GM19351 (cell line): ENCODE results near the gene CHN2.
A peak's percentile ranks its signal among the peaks of the same experiment; 100 is the strongest.

Source experiments
- ATAC-seq: cut with Tn5 transposase; IDR thresholded peaks from one replicate; pipeline ENCODE4 v1.9.1; 2021; ENCODE audit warnings: mild to moderate bottlenecking, moderate library complexity; ENCODE audit not compliant: unreplicated experiment

CHN2 gene

DNA sequence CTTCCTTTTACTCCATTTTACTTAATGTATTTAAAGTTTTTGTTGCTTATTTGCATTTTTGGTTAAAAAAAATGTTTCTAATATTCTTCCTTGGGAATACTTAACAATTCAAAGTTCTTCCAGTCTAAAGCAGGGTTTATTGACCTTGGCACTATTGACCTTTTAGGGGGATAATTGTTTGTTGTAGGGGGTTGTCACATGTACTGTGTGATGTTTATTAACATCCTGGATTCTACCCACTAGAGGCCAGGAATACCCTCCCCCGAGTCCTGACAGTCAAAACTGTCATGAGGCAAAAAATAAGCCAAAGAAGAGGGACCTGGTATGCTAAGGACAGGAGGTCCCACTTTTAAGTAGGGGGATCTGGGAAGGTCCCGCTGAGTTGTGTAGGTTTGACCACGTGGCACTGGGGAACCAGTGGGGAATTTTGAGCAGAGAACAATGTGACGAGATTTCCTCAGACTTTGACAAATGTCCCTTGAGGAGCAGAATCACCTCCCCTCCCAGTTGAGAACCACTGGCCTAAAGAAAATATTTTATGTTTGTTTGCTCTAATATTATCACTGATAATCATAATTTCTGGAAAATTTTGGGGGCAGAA, 190.7 kb downstream of the CHN2 start:
- ATAC-seq = no peak

DNA sequence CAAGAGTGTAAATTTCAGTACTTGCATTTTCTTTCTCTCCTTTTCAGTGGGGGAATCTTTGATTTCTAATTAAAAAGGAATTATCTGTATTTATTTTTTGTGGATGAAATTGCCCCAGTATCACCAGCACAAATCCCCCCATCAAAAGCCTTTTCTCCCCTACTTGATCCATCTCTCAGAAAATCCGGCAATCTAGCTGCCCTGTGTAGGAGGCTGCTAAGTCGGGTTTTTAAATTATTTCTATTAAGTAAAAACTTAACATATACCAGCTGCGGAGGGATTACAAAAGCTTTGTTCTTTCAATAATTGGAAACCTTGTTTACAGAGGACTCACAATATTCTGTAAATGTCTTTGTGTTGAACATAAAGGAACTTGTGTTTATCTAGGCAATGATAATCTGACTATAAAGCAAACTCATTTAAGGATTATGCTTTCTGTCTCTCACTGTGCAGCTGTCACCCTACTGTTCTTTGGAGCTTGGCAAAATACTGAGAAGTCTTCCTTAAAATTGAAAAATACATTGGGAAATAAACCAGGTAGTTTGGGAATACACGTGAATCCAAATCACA, 191.7 kb downstream of the CHN2 start:
- ATAC-seq = no peak

DNA sequence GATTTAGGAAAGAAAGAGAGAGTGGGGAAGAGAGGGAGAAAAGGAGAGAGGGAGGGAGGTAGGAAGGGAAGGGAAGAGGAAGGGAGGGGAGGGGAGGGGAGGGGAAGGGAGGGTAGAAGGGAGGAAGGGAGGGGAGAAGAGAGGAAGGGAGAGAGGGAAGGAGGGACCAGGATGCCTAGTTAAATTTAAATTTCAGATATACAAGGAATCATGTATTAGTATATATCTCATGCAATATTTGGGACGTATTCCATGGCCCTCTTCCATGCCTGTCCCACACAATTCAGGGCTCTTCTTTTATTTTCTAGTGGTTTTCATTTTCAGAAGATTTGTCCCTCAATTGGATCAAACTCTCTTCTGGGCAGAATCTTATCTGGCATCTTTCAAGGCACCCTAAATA, 196.7 kb downstream of the CHN2 start:
- ATAC-seq = no peak

DNA sequence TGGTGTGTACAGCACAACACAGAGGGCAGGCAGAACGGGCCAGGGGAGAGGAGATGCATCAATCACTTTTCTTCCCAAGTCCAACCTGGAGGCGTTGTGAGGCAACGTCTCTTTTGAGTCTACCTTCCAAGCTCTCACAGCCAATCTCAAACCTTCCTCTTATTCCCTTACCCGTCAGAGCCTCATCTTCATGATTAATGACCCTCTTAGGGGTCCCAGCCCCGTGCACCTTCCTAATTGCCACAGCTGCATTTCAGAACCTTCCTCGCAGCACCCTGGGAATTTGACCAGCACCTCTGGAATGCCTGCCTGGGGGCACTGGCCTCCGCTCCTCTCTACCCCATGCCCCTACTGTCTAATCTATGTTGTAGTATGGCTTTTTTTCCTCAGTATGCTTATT, 199.7 kb downstream of the CHN2 start:
- no peak for ATAC-seq

DNA sequence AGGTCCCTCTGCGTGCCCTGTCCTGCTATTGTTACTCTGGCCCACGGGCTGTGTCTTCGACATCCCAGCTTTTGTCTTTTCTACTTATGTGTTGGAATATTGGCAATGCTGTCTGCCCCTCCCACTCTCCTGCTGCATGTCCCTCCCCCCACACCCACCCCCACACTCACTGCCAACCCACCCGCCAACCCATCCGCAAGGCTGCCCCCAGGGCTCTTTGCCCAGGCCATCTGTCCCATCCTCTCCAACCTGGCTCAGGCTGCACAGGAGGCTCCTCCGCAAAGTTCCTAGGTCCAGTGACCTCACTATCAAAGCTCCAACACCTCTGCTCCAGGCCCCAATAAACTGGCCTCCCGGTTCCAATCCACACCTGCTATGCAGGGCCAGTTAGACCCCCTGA, 202.0 kb downstream of the CHN2 start:
- ATAC-seq = no peak

DNA sequence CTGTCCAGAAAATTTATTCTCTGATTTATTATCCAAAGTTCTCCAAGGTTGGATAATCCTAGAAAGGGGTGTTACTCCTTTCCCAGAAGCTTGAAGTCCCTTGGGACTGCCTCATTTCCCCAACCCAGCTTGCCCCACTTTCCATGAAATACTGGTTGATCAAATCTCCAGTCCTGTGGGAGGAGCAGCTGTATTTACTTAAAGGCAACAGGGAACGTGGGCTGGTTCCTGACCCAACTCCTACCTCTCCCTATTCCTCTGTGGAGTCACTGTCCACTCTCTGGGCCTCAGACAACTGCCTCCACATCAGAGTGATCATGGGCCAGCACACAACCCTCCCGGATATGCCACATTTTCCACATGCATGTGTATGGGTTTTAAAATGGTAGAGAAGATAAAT, 202.8 kb downstream of the CHN2 start:
- no peak for ATAC-seq

DNA sequence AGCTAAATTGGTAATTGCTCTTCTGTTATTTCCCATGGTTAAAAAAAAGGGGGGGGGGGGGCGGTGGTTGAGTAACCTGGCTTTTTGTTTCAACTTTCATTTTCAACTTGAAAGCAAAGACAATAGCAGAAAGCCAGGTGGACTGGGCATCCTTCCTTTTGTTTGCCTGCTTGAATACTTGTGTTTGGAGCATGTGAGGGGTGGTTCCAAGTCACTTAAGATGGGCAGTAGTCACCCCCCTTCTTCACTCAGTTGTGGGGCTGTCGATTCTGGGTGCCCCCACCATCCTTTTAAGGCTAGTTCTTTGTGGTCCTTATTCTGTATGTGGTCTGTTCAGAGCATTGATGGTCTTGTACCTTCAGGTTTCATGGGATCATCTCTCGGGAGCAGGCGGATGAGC, 203.4 kb downstream of the CHN2 start:
- ATAC-seq = no peak

DNA sequence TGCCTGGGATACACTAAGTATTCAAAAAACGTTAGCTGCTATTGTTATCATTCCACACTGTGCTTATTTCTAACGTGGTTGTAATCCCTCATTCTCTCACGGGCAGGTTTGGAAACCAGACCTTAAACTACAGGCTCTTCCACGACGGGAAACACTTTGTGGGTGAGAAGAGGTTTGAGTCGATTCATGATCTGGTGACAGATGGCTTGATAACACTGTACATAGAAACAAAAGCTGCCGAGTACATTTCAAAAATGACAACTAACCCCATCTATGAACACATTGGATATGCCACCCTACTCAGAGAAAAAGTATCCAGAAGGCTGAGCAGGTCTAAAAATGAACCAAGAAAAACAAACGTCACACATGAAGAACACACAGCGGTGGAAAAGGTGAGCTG, 205.9 kb downstream of the CHN2 start:
- ATAC-seq = no peak

DNA sequence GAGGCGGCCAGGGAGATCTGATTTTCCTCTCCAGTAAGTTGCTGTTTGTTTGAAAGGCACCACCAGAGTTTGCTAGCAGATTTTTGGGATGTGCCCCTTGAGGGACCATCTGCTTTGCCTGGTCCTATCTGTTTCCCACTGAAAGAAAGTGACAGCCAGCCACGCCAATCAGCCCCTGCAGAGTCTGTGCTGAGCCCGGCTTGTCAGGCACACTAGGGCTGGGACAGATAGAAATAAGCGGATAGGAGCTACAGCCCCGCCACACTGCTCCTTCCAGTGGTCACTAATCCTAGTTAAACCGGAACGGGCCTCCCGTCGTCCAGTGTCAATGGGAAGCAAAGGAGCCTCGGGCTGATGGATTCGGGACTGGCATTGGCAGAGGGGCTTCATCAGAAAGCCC, 207.2 kb downstream of the CHN2 start:
- ATAC-seq = no peak

DNA sequence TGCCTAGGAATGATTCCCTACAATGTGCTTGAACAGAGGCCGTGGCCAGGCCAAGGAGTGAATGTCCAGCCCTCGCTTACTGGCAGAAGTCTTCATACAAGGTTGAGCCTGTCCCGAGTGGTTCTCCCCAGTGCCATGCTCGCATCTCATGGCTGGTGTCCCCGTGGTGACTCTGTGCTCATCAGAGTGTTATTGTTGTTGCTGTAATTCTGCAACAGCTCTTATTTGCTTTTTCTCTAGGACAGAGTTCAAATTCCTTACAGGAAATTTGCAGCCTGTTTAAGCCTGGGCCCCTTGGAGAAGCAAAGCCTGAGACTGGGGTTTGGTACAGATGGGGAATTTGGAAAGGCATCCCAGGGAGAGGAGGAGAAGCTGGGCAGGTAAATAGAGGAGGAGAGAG, 211.3 kb downstream of the CHN2 start:
- ATAC-seq = no peak

DNA sequence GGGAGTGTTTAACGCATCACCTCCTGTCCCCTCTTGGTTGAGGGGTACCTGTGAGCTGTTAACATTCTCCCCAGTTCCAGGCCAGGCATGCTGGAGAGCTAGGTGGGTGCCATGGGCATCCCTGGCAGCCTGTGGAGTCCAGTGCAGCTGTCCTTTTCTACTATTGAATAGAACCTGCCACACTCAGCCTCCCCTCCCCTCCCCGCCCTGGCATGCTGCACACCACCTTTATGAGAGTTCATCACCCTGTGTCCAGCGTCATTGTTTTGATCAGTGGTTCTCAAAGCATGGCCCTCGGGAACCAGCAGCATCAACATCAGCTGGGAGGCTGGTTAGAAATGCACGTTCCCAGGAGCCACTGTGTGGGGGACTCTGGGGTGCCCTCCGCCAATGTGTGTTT, 211.8 kb downstream of the CHN2 start:
- no peak for ATAC-seq

DNA sequence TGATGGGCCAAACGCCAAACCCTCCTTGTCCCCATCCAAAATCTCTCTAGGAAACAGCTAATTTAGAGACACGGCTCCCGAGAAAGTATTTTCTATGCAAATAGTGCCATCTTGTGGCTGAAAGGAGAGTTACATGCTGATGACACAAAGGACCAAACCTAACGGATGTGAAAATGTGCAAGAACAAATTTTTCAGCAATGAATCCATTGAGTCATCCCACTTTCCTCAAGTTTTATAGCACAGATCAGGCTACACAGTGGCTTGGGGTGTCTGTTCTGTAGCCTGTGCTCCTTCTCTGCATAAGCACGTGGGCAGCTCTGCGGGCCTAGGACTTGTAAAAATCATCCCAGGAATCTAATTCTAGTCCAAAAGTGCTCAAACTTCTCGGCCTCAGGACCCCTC, 214.3 kb downstream of the CHN2 start:
- ATAC-seq = peak; percentile 47

DNA sequence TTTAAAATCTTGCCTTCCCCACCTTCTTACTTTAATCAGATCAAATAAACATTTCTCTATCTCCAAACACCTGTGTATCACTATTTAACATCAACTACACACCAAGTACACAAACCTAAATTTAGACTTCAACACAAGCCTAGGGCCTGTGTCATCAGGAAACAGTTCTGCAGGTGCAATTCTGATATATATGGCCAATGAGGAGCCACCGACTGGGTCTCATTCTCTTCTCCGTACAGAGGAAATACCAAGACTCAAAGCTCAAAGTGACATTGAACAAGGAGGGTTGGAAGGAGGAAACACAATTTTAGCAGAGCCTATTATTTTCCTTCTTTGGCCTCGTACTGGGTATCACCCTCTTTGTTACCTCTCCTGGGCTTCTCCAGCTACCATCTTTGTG, 216.4 kb downstream of the CHN2 start:
- ATAC-seq = no peak

DNA sequence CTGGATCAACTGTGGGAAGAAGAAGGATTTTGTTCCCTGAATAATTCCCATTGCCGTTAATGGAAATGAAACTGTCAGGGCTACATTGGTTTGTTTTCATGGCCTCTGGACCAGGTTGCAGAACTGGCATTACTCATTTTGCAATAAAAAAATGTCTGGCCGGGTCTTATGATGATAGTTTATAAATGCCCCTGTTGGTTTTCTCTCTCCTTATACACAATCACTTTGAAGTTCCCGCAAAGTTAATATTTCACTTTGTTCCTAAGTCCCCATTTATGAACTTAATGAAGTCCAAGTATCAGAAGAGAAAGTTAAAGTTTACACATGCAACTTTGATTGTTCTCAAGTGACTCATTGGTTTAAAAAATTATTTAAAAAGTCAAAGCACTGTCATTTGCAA, 218.3 kb downstream of the CHN2 start:
- ATAC-seq = no peak

DNA sequence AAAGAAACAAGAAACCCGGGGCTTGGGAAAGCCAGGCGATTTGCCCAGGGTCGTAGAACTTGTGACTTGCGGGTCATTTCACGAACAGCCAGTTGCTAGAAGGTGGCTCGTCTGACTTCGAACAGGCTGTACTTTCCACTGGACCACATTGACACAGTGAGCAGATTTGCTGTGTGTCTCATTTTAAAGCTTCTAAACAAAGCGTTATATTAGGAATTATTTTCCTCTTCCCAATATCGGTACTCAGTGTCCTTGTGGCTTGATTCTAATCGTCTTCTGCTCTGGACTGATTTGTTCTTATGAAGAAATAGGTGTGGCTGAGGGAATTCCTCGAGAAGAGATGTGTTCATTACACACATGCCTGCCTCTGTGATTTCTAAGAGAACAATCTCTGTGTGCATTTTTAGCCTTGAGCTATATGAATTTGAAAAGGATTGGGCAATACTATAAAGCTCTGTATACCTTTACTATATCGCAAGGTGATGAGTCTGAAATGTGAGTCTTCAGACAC, 219.1 kb downstream of the CHN2 start:
- no peak for ATAC-seq

DNA sequence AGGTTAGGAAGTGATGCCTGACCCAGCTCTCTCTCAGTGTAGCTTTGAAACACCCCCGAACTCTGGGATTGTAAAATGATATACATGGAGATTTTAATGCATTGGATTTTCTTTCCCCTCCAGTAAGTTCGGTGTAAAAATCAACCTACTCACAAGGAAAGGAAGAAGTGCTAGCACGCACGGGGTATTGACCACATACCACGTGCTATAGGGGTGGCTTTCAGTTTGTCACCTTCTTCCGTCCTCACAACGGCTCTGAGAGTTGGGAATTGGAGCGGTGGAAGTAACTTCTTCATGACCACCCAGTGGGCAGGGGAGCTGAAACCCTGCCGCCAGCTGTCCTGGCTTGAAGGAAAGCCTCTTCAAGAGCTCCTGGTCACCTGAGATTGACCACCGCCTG, 219.6 kb downstream of the CHN2 start:
- no peak for ATAC-seq

DNA sequence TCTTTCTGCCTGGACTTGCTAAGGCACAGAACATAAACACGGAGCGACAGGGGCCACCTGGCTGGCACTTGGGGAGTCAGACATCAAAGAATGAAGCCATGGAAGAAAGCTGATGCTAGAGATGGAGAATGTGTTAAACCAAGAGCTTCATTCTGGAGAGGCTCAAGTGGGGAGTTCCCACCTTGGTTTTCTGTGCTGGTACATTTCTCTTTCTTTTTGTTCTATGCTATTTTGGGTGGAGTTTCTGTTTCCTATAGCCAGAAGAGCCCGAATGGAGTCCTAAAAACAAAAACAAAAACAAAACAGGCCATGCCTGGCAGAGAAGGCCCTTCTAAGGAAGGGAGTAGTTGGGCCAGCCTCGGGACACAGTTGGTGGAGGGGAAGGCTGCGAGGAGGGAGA, 220.6 kb downstream of the CHN2 start:
- no peak for ATAC-seq

DNA sequence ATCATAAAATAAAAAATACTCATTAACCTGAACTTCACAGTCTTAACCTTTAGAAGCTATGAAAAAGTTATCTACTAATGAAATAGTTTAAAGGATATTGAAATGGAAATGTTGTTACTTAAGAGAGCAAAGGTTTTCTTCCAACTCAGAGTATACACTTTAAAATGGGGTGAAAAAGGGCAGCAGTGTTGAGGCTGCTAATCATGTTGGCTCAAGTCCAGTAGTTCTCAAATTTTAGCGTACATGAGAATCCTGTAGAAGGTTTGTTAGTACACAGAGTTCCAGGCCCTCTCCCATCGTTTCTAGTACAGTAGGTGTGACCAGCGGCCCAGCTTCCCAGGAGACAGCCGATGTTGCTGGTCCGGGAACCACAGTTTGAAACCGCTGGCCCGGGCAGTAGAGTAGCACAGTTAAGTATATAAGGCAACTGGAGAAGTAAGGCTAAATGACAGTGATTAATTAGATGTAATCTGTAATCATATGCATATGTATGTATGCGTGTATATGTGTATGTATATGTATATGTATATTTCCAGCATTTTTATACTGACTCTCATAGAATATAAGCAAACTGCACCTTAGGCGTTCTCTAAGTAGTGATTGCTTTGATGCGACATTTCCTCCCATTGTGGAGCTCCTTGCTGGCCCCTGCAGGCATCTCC, 221.8 kb downstream of the CHN2 start:
- ATAC-seq = no peak

DNA sequence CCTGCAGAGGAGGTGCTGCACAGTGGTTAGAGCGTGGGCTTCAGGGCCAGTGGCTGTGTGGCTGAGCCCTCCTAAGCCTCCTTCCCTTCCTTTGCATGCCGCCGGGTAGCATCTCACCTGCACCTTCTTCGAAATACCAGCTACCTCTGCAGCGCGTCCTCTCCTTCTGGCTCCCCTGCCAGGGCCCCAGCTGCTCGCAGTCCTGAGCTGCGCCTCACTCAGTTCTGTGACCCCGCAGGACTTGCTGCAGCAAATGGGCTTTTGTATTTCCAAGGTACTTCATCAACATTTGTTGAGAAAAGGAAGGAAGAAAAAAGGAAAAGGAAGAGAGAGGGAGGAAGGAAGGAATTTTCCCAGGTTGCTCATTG, 222.3 kb downstream of the CHN2 start:
- ATAC-seq = no peak

DNA sequence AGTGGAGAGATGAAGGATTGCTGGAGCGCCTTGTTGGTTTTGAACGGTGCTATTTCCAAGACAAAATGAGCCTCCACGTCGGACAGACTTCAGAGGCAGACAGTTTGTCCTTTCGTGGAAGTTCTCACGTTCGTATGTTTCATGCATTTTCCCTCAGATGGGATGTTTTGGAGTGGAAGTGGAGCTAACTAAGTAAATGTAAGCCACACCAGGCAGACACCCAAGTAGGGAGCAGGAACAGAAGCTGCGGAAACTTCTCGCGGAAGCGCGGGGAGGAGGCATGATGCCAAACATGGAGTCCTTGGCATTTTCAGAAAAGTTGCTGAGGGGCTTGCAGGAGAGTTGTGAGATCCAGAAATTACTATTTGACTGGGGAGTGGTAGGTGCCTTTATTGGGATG, 223.5 kb downstream of the CHN2 start:
- no peak for ATAC-seq

DNA sequence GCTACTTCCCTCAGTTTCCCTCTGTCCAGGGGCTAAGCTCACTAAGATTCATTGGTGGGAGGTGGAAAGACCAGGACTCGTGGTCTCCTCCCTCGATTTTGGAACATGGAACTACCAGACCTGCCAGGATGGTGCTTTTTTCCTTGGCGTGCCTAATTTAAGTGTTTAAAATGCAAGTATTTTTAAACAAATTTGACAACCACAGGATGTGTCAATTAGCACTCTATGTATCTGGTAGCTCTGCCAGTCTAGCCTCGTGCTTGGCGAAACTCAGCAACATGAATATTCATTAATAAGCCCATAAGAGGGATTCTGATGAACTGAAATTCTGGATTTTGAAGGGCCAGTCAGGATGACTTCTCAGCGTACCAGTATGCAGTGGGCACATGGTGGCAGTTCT, 224.1 kb downstream of the CHN2 start:
- no peak for ATAC-seq

DNA sequence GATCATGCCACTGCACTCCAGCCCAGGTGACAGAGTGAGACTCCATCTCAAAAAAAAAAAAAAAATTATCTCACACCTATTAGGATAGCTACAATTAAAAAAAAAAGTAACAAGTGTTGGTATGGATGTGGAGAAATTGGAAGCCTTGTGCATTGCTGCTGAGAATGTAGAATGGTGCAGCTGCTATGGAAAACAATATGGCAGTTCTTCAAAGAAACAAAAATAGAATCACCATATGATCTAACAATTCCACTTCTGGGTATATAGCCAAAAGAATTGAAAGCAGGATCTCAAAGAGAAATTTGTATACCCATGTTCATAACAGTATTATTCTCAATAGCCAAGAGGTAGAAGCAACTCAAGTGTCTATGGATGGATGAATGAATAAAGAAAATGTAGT, 225.4 kb downstream of the CHN2 start:
- no peak for ATAC-seq
